Measurements from ENCODE around the gene ABTB2.

ABTB2 gene

DNA sequence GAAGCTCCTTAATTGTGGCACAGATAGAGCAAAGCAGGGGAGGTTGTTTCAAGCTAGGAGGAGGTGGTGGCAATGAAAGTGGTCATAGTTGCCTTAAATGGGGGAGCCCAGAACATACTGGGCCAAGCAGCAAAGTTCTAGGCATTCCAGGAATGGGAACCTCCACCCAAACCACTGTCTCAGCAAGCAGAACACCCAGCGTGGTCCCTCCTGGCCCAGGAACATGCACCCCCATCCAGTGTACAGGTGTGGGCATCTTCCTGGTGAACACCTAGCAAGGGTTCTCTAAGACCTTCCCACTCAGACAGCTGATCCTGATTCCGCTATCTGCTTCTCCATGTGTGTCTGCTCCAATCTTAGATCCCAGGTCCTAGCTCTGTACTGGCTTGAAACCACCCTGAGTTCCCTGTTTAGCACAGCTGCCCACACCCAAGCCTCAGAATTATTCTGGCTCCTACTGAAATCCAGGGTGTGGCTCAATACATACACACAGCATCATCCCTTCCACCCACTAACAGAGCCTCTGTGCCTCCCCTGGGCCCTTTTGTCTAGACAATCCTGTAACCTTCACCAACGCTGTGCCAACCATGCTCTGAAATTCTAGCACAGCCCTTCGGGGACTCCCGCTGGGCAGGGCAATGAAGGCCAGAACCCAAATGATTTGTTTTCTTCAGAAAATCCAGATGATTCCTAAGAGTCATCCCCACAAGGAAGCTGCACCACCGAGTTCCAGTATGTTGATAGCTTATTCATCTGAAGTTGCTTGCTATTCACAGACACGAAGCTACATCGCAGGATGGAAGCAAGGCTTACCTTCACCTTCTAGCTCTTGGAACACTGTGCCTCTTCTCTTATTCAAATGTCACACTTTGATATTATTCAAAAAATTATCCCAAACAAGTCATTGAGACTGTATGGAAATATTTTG is 76.6 kb downstream of the ABTB2 start:
- no peak for DNase-seq

GRCh38 chr11:34278693-34279297 is 79.0 kb downstream of the ABTB2 start:
- no peak for DNase-seq

GRCh38 chr11:34278175-34278574 is 79.6 kb downstream of the ABTB2 start:
- no peak for DNase-seq

- no peak for DNase-seq
Measured at GRCh38 chr11:34277171-34277570, 80.6 kb downstream of the ABTB2 start.

DNA sequence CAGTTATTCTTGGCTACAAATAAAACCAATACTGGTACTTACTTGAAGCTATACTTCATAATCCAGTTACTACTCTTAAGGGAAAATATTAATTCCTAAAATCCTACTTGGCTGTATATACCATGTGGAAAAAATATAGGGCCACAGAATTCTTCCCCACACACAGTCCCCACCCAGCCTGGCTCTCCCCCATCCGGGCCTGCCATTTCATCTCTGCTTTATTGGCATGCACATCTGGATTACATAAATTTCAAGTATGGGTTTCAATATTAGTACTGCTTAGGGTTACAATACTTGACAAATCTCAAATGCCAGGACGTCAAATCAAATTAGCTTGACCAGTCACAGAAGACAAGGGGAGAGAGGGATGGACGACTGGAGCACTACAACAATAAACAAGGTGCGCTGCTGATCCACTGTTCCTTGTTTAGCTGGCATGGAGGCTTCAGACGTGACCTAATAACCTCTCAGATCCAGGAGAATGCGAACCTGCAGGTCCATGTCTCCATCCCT is 81.4 kb downstream of the ABTB2 start:
- DNase-seq: no peak

DNA sequence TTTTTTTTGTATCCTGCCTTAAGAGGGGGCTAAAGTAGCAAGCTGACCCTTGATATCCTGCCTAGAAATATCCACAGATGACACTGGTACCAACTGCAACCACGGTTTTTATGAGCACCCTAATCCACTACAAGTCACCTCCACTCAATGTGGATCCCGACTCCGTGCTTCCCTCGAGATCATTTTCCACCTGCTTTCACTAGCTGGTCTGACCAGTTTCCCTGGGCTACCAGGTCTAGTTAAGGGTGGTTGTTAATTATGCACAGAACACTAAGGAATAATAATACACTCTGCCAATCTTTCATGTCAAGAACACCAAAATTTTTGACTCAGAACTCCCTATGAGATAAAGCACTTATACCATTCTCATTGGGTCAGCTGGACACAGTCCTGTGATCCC is 82.3 kb downstream of the ABTB2 start:
- peak; percentile 30 for DNase-seq

- DNase-seq: peak; percentile 97
Measured at GRCh38 chr11:34274712-34275398, 83.0 kb downstream of the ABTB2 start.

- DNase-seq: no peak
Measured at GRCh38 chr11:34273099-34273498, 84.7 kb downstream of the ABTB2 start.

- DNase-seq: no peak
Measured at GRCh38 chr11:34271727-34272126, 86.1 kb downstream of the ABTB2 start.

- no peak for DNase-seq
Measured at GRCh38 chr11:34270711-34271110, 87.1 kb downstream of the ABTB2 start.

GRCh38 chr11:34269694-34270245 is 88.0 kb downstream of the ABTB2 start:
- DNase-seq: no peak

DNA sequence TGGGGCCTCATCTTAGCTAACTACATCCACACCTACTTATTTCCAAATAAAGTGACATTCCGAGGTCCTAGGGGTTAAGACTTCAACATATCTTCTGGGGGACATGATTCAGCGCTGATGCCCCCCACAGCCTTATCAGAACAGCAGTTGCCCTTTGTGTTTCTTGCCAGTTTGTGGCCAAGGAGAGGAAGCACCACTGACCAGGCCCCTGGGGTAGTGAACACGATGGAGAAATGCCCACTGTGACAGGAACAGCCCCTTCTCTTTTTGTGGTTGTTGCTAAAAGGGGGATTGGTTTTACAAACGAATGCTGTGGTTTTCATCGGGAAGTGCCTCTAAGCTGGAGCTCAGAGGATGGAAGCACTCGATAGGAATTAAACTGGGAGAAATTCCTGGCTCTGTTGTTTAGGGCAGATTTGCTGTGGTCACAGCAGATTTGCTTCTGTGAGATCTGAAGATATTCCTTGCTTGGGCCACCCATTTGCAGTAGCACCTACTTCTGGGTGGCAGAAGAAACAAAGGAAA is 88.8 kb downstream of the ABTB2 start:
- no peak for DNase-seq

DNA sequence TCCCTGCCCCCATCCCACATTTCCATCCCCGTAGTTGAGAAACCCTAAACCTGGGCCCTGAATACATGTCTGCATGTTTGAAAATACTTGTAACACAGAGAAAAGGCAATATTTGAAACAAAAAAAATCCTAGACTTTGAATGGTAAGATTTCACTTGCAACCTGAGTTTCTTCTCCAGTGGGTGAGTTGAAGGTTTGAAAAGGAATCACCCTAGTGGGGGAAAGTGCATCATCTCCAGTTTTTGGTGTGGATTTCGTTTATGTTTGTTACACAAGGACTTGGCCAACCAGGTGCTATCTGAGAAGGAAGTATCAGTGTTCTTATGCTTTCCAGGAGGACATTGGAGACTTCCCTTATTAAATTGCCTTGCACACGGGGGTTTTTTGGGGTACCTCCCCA is 90.4 kb downstream of the ABTB2 start:
- no peak for DNase-seq

- DNase-seq: no peak
Measured at GRCh38 chr11:34267013-34267412, 90.8 kb downstream of the ABTB2 start.

DNA sequence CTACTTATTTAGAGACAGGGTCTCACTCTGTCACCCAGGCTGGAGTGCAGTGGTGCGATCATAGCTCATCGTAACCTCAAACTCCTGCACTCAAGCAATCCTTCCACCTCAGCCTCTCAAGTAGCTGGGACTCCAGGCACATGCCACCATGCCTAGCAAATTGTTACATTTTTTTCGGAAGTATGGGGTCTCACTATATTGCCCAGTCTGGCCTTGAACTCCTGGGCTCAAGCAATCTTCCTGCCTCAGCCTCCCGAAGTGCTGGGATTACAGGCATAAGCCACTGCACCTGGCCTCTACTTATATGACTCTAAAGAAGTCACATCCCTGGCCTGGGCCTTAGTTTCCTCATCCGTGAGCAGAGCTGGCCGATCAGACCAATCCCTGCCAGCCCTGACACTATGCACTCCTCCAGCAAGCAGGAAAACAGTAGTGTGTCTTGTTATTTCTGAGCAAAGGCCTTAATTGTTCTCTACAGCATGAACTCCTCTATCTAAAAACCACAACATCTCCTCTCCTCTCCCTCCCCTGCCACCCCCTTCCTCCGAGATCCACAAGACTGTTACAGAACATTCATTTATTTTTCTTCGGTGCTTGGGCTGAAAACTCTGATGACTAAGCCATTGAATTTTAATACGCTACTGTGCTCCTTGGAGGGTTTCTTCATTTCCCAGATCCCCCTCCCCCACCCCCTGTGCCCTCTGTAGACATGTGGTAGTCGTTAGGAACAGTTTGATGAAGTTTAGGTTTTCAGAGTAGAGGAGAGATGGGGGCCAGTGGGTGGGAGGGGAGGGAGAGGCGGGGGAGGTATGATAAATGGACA is 91.5 kb downstream of the ABTB2 start:
- DNase-seq: no peak

GRCh38 chr11:34264303-34265110 is 93.3 kb downstream of the ABTB2 start:
- DNase-seq: no peak

DNA sequence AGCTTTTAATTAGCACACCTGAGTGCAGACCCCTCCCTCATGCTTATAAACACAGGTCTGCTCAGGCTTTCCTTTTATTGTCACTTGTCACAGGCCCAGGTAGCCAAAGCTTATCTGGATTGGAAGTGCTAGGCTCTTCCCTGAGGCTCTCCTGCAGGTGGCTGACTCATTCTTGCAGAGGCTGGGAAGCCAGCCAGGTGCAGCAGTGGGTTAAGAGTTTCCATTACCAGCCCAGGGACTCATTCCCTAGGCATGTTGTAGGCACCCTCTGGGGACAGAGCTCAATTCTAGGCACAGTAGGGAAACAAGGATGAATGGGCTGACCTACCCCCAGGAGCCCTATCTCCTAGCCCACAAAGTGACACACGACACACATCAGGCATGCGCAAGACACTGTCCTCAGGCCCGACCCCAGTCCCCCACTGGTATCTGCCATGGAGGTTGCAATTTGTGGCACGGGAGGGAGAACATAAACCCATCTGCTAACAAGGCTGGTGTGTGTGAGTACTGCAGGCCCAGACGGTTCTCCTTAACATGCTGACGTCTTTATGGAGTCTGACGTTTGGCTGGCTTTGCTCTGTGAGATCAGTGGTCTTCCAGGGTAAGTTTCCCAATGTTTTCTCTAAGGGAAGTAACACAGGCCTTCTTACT is 94.2 kb downstream of the ABTB2 start:
- DNase-seq: peak; percentile 86

DNA sequence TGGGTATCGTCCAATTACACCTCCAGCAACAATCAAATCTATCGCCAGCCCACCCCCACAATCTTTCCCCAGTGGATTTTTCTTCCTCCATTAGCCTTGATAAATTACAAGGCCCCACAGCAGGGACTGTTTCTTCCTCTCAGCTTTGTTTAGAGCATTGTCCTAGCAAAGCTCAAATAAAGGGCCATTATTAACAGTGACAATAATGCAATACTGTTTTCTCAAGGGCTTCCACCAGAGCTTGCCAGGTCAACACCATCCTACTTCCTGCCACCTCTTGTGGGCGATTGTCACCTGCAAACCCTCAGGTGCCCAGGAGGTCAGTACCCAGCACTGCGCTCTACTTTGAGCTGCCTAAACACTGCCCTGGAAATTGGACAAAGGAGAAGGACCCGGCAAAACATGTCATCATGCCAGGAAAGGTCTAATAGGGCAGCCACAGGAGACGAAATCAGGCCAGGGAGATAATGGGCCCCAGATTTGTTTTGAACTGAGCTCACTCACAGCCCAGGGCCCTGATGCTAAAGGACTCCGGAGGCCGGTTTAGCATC is 95.2 kb downstream of the ABTB2 start:
- DNase-seq: peak; percentile 49

DNA sequence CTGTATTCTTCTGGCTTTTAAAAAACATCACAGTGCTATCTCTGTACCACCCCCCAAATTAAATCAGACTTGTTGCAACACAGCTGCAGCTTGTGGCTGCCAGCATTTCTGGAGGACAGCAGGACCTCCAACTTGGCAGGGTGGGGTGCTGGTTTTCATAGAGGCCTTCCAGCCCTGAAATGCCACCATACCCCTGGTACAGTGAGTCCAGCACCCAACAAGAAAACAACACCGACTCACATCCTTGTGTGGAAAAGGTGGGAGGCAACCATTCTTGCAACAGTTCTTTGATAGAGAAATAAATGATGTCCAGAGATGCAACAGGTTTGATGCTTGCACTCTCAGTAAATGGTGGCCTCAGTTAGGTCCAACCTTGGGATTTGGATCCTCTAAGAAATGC is 96.0 kb downstream of the ABTB2 start:
- no peak for DNase-seq

DNA sequence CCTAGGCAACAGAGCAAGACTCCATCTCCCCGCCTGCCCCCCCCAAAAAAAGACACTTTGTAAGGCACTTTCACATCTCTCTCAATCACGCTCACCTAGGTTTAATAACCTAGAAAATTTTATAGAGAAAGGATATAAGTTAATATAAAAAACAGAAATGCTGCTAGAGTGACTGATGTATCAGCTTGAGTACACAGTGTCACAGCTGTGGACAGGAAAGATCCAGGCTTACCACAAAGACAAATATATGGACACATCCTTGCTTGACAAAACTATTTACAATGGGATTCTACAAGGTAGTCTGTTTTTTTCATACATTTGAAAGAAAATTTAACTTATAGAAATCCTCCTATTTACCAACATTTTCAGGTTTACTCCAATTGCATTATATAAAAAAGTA is 96.7 kb downstream of the ABTB2 start:
- DNase-seq: peak; percentile 16
